Endothelial cell of umbilical vein (primary cell): Measurements from ENCODE around the gene GIGYF2. TPM values are rescaled to one million over a fixed set of nuclear protein-coding genes. Genes with fewer than 3 reads are reported as not detected.

Source experiments
- BruUV-seq: library from RNA; stranded (reverse); fragments of 400-500 nt; replicated peaks from 2 replicates; lab custom pipeline; 2021; lab: Mats Ljungman, UMichigan
- CTCF ChIA-PET: fragments of 300-600, 350-600 bp; sonication (Branson Sonifier 250); formaldehyde crosslinking; loops from one replicate; lab custom pipeline; 2021; ENCODE audit warnings: antibody characterized with exemption, inconsistent platforms; lab: Charles Lee
- POLR2A ChIA-PET: fragments of 300-600, 350-600 bp; sonication (Branson Sonifier 250); formaldehyde crosslinking; loops from one replicate; lab custom pipeline; 2021; ENCODE audit warnings: antibody characterized with exemption, inconsistent platforms; lab: Charles Lee
- DNase-seq: peaks from one replicate; pipeline ENCODE4 v3.0.0-alpha.2; 2011; ENCODE audit warnings: low read depth, low spot score
- FAIRE-seq: peaks from 2 replicates; lab custom pipeline; 2011; peaks lifted over from hg19 to GRCh38; lab: Jason Lieb, UNC
- H2AFZ ChIP-seq: 2 replicates; pipeline ENCODE4 v1.6.0; 2012; ENCODE audit warnings: low read depth, low read length, control low read depth, inconsistent platforms
- H3K27ac ChIP-seq: 2 replicates; pipeline ENCODE4 v1.5.1; 2011; ENCODE audit warnings: low read depth, mild to moderate bottlenecking, control low read depth, low read length, moderate library complexity; ENCODE audit not compliant: insufficient read depth
- H3K27me3 ChIP-seq, 2 experiments: 2 replicates each; pipeline versions ENCODE4 v1.6.0 to v1.6.1; 2011; ENCODE audit warnings: low read length in 2 of 2, mixed read lengths in 1 of 2; ENCODE audit not compliant: control insufficient read depth in 2 of 2, insufficient read depth in 2 of 2
- H3K36me3 ChIP-seq, 2 experiments: 2 replicates in 1 of 2; 3 replicates in 1 of 2; pipeline ENCODE4 v1.5.1; 2011; ENCODE audit warnings: low read length in 2 of 2, mild to moderate bottlenecking in 1 of 2, moderate library complexity in 1 of 2; ENCODE audit not compliant: control insufficient read depth in 2 of 2, insufficient read depth in 2 of 2; ENCODE audit errors: extremely low read depth in 1 of 2
- H3K4me1 ChIP-seq: 3 replicates; pipeline ENCODE4 v1.5.1; 2011; ENCODE audit warnings: mild to moderate bottlenecking, low read length; ENCODE audit not compliant: control insufficient read depth, insufficient read depth; ENCODE audit errors: extremely low read depth
- H3K4me2 ChIP-seq: 2 replicates; pipeline ENCODE4 v1.6.1; 2011; ENCODE audit warnings: low read length, control low read depth, mixed read lengths; ENCODE audit not compliant: insufficient read depth
- H3K4me3 ChIP-seq, 3 experiments: fragments of 200-600 bp in 1 of 3; sonication (generic), shearing (Covaris generic) in 1 of 3; replicated peaks in 1 of 3; 2 replicates each; pipeline ENCODE4 v1.5.1; 2011 to 2016; ENCODE audit warnings: control low read depth in 3 of 3, low read length in 3 of 3, mild to moderate bottlenecking in 2 of 3, inconsistent platforms in 1 of 3, low read depth in 1 of 3, moderate library complexity in 1 of 3; ENCODE audit not compliant: insufficient read depth in 1 of 3
- H3K79me2 ChIP-seq: 2 replicates; pipeline ENCODE4 v1.6.0; 2012; ENCODE audit warnings: low read length, inconsistent platforms; ENCODE audit not compliant: control insufficient read depth, insufficient read depth
- H3K9ac ChIP-seq: replicated peaks from 2 replicates; pipeline ENCODE3; 2011; ENCODE audit warnings: low read length, control low read depth; ENCODE audit not compliant: insufficient read depth; ENCODE audit errors: extremely low read depth
- H3K9me1 ChIP-seq: replicated peaks from 3 replicates; pipeline ENCODE4 v1.6.0; 2011; ENCODE audit warnings: mild to moderate bottlenecking, low read length; ENCODE audit not compliant: control insufficient read depth, insufficient read depth; ENCODE audit errors: extremely low read depth
- H3K9me3 ChIP-seq: replicated peaks from 2 replicates; pipeline ENCODE4 v1.5.1; 2012; ENCODE audit warnings: low read length, inconsistent platforms; ENCODE audit not compliant: control insufficient read depth, insufficient read depth
- H4K20me1 ChIP-seq: replicated peaks from 2 replicates; pipeline ENCODE3; 2011; ENCODE audit warnings: mild to moderate bottlenecking, low read length; ENCODE audit not compliant: control insufficient read depth, insufficient read depth; ENCODE audit errors: extremely low read depth
- EZH2 ChIP-seq: IDR thresholded peaks from 2 replicates; pipeline ENCODE4 v1.6.1; 2012; ENCODE audit warnings: borderline replicate concordance, low read depth, mild to moderate bottlenecking, moderate library complexity, low read length, inconsistent platforms; ENCODE audit not compliant: severe bottlenecking
- JUN ChIP-seq: IDR thresholded peaks from 2 replicates; pipeline ENCODE4 v1.6.1; 2011; ENCODE audit warnings: borderline replicate concordance, low read depth; ENCODE audit not compliant: insufficient read length, insufficient read depth
- POLR2A ChIP-seq: IDR thresholded peaks from 2 replicates; pipeline ENCODE4 v1.6.1; 2012; ENCODE audit warnings: low read depth, mild to moderate bottlenecking, control low read depth, low read length
- dilution Hi-C: fragments of 300-500 bp; cut with MboI; formaldehyde crosslinking; loops from one replicate; pipeline ENCODE4 v1.15.0; 2019; ENCODE audit warnings: low sequenced_read_pairs; ENCODE audit not compliant: extremely low pct_ligation_motif_present
- intact Hi-C: fragments of 100-400 bp; cut with micrococcal nuclease; formaldehyde crosslinking; loops from one replicate; pipeline ENCODE4 v1.10.0; 2022
- polyA plus RNA-seq, 4 experiments: library from polyadenylated mRNA; depleted of rRNA in 3 of 4; stranded (reverse) in 3 of 4; unstranded in 1 of 4; fragments of >200 nt; gene quantifications; 2 replicates each; pipeline versions ENCODE4 v1.2.1 to v1.2.3, GENCODE V29; 2011 to 2012; ENCODE audit warnings: missing spikeins in 1 of 4
- total RNA-seq: library from RNA; stranded (reverse); gene quantifications from 2 replicates; pipeline ENCODE4 v1.2.3, GENCODE V29; 2021
- TF ChIP-seq, protein P1 (sequence below): IDR thresholded peaks from 2 replicates; pipeline ENCODE4 v1.6.1; 2011; ENCODE audit not compliant: insufficient read depth, insufficient read length

The GIGYF2 gene
- total and polyA plus RNA-seq, 2 donors (not counting 3 experiments of a cell fraction or from before 2014, with no cell fraction given): 22.9 to 56.4 TPM

DNA sequence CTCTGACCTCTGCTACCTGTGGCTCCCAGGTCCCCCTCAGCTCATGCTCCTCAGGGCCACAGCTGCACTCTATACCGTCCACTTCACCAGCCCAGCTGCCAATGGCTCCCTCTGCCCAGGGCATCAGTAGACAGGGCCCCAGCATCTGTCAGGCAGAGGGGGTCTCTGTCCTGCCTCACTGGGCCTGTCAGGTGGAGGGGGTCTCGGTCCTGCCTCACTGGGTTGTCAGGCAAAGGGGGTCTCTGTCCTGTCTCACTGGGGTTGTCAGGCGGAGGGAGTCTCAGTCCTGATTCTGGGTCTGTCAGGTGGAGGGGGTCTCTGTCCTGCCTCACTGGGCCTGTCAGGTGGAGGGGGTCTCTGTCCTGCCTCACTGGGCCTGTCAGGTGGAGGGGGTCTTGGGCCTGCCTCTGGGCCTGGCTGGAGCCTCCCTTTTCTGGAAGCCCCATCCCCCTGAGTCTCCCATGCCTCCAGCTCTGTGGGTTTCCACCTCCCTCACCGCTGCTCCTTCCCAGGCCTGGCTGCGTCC lies 192.8 kb downstream of the GIGYF2 start:
- POLR2A ChIA-PET: no interaction called here

DNA sequence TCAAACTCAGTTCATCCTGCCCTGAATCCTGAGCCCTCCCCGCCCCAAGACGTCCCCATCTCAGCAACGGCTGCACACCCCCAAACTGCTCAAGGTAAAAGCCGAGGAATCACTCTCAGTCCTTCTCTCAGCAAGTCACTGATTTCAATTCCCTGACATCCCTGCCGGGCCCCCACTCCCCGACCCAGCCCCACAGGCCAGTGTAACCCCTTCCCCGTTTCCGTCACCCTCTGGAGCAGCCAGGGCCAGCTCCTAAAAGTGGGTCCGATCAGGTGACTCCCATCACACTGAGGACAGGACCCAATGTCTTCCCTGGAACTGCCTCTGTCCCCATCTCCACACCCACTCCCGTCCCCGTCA lies 193.4 kb downstream of the GIGYF2 start:
- H3K27me3 ChIP-seq: no peaks in the 10 kb centered on the region
- BruUV-seq: no TSS peak
- ChIA-PET CTCF (interaction anchor here (1.7 kb wide), 1 partner anchor 138 kb away, joined by 6 read pairs; no protein-coding TSS in a partner anchor), POLR2A (no interaction called here)
- no peaks in the 10 kb centered on the region for H3K79me2 ChIP-seq
- H3K4me3 ChIP-seq: no peak overlapping the region
- H3K4me1 ChIP-seq: no peaks in the 10 kb centered on the region
- H3K27ac ChIP-seq: no peak overlapping the region
- no peak overlapping the region for H3K9ac ChIP-seq
- TF ChIP-seq, protein P1, sequence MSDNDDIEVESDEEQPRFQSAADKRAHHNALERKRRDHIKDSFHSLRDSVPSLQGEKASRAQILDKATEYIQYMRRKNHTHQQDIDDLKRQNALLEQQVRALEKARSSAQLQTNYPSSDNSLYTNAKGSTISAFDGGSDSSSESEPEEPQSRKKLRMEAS: no peak
- H3K9me3 ChIP-seq: no peaks in the 10 kb centered on the region
- no peak overlapping the region for H2AFZ ChIP-seq
- H3K4me2 ChIP-seq: no peak overlapping the region
- intact Hi-C loops (no loop called here), dilution Hi-C loops (no loop called here)
- DNase-seq (no peak), FAIRE-seq (no peak)
- no peaks in the 10 kb centered on the region for H4K20me1 ChIP-seq
- H3K9me1 ChIP-seq: no peaks in the 10 kb centered on the region
- no peaks in the 10 kb centered on the region for H3K36me3 ChIP-seq

More for the DNA sequence above, 192.8 kb downstream of the GIGYF2 start:
- dilution Hi-C loops (no loop called here), intact Hi-C loops (loop anchor here (10.0 kb wide), 1 partner anchor 165 kb away; no protein-coding TSS in a partner anchor)
- FAIRE-seq: no peak
- no peak overlapping the region for H3K4me2 ChIP-seq
- BruUV-seq: no TSS peak
- H2AFZ ChIP-seq: no peak overlapping the region
- H3K36me3 ChIP-seq: no peaks in the 10 kb centered on the region
- no peak for DNase-seq
- H3K9me3 ChIP-seq: no peaks in the 10 kb centered on the region
- no peaks in the 10 kb centered on the region for H3K4me1 ChIP-seq
- H3K27ac ChIP-seq: no peak overlapping the region
- H3K27me3 ChIP-seq: no peaks in the 10 kb centered on the region
- no peaks in the 10 kb centered on the region for H3K9me1 ChIP-seq
- H3K4me3 ChIP-seq: no peak overlapping the region
- H4K20me1 ChIP-seq: no peaks in the 10 kb centered on the region
- TF ChIP-seq EZH2 (no peak), JUN (no peak), POLR2A (no peak)
- CTCF ChIA-PET: interaction anchor here (1.0 to 1.7 kb wide), 3 partner anchors 37 to 164 kb away, joined by 3 to 6 read pairs (median 4); no protein-coding TSS in a partner anchor
- H3K9ac ChIP-seq: no peak overlapping the region
- no peaks in the 10 kb centered on the region for H3K79me2 ChIP-seq
